Inflammatory macrophage (primary cell): ENCODE results near the gene BLNK.
"Not testable (repeated sequence)": the region's sequence is repeated elsewhere in the genome, so short reads cannot be mapped to it uniquely, and the experiment has no call there.

ENCODE experiments used
- DNase-seq, 2 donors: peaks; one replicate each; pipeline ENCODE4 v3.0.0-alpha.2; 2020 to 2022
- total RNA-seq, 18 experiments: gene quantifications; one replicate each; lab custom pipeline; 2026; ENCODE audit warnings: mixed read lengths in 6 of 18, inconsistent platforms in 2 of 18; lab: John Stamatoyannopoulos, UW

The BLNK gene
- 3.4 to 28.5 (median 13.2) reads per million in 18 experiments for total RNA-seq

DNA sequence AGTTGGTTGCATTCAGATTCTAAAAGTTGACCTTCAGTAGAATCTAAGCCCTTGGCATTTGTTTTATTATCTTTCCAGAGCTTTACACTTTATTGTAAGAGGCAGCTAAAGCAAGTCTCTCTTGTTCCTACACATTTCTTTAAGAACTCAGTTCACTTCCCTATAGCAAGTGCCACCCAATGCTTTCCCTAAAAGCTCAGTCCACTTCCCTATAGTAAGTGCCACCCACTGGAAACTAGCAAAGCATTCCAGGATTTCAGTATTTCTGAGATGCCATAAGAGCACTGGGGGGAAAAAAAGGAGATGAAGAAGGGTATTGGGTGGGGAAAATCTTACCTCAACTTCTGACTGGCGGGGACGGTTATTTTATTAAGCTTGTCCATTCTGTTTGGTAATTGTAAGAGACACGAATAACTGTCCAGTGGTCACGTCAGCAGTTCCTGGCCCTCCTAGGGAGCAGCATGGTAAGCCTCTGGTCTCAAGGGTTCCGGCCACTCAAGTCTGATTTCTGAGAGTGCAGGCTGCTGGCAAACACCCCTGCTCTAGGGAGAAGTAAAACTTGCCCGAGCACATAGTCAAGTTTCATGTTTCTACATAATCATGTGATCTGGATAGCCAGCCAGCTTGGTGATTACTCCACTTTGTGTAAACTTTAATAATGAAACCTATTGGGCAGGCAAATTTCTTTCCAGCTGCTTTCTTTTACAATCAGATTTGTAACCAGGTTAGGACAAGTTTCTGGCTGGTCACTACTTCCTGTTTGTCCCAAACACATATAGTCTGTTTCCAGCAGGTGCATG is at the start of gene BLNK:
BLNK (minus strand) TSS at position 554 of the 800 bp plus-strand sequence; CDS start at position 383, 171 bp downstream.
- peak; percentile 88 to 94 for DNase-seq

GRCh38 chr10:96319754-96320474 is 48.5 kb upstream of the BLNK start:
- DNase-seq: no peak

GRCh38 chr10:96317067-96317833 is 45.9 kb upstream of the BLNK start:
- DNase-seq: no peak

GRCh38 chr10:96313344-96313743 is 42.0 kb upstream of the BLNK start:
- no peak for DNase-seq

GRCh38 chr10:96311180-96311715 is 39.9 kb upstream of the BLNK start:
- no peak for DNase-seq

GRCh38 chr10:96310321-96310669 is 38.9 kb upstream of the BLNK start:
- no peak for DNase-seq

DNA sequence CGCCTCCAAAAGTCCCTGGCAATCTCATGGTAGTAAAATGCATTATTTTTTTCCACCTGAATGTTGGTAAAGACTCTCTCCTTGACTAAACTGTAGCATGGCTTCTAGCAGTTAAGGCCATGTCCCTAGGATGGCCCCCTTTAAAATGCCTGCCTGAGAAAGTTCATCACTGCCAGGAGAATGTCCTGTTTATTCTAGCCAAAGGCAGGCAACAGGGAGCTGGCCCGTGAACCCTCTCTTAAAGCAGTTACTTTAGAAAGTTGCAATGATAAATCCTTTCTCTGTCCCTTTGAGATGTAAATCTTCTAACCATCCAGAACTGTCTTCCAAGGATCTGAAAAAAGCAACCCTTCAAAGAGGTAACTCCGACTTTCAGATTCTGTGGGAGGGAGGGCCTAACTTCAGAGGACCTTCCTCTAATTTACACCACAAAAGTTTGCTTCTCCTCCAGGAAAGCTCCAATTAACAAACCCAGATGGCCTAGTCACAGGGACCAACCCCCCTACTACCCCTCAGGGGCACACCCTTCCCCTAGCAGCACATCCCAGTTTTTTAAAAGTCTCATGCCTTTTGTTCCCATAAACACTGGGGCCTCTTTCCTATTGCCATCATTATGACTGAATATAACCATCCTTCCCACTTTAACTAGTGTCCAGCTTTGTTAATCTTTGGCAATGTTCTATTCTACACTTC is 38.4 kb upstream of the BLNK start:
- DNase-seq: no peak

DNA sequence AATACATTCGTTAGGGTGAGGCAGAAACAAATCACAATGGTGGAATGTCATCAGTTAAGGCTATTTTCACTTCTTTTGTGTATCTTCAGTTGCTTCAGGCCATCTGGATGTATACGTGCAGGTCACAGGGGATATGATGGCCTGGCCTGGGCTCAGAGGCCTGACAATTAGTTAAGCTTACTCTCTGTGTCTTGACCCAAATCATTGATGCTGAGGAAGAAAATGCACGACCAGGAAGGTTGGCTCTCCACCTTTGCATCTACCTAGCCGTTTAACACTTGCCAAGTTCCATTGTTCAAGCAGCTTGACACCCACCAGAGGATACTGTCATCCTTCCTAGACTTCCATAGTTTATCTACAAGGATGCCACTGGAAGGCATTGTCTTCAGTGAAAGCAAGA is 37.5 kb upstream of the BLNK start:
- not testable (repeated sequence) for DNase-seq

DNA sequence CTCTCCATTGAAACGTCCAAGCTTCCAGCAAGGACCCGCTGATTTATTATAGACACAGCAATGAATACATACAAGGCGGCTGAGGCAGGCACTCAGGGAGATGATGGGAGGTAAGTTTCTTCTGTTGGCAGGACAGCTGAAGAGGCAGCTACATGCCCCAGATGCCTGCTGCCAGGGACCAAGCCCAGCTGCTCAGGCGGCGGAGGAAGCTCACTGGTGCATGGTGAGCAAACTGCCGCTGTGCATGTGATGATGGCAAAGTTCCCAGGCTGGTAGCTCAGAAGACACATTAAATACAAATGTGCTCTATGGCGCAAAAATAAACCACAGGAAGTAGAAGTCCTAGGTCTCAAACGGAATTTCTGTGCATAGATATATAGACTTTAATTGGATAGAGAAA is 35.1 kb upstream of the BLNK start:
- DNase-seq: peak; percentile 63 to 68

DNA sequence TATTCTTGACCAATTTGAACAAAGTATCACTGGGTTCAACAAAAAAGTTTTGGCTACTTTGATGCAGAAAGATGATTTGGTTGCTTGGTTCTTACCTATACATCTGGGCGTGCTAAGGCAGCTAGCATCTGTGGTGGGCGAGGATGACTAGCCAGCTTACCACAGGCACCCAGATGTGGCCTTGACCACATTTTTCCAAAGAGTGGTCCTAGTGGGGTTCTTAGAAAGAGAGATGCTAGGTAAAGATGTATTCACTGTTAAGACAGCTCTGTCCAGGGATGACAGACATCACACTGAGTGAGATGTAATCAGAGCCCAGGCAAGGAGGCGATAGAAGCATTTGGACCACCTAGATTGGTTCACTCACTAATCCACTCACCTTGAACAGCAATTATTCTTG is 33.6 kb upstream of the BLNK start:
- DNase-seq: no peak

- no peak for DNase-seq
Measured at GRCh38 chr10:96304230-96304629, 32.9 kb upstream of the BLNK start, which contains the start of gene DNTT. Gene DNTT, plus strand, starts transcription at chr10:96304434. Its CDS starts 64 bp downstream, at chr10:96304498.

- DNase-seq: no peak
Measured at GRCh38 chr10:96301616-96302015, 30.2 kb upstream of the BLNK start.

- DNase-seq: no peak
Measured at GRCh38 chr10:96299383-96299782, 28.0 kb upstream of the BLNK start.

DNA sequence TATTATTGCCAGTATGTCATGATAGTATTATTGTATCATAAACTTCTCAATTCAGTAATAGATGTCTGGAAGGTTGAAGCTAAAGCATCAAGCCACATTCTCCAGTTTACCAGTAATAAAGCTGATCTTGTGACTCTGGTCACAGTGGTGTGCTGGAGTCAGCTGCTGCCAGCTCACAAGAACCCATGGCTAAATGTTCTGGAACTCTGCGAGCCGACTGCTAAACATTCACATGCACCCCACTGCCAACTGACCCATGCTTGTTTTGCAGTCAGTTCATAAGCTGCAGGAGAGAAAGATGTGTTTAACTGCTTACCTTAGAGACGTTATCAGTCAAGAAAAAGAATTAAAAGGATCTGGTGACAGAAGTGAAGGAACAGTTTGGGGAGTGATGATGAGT is 27.0 kb upstream of the BLNK start:
- DNase-seq: no peak

- no peak for DNase-seq
Measured at GRCh38 chr10:96297486-96297885, 26.1 kb upstream of the BLNK start.

GRCh38 chr10:96295475-96295874 is 24.1 kb upstream of the BLNK start:
- DNase-seq: no peak

DNA sequence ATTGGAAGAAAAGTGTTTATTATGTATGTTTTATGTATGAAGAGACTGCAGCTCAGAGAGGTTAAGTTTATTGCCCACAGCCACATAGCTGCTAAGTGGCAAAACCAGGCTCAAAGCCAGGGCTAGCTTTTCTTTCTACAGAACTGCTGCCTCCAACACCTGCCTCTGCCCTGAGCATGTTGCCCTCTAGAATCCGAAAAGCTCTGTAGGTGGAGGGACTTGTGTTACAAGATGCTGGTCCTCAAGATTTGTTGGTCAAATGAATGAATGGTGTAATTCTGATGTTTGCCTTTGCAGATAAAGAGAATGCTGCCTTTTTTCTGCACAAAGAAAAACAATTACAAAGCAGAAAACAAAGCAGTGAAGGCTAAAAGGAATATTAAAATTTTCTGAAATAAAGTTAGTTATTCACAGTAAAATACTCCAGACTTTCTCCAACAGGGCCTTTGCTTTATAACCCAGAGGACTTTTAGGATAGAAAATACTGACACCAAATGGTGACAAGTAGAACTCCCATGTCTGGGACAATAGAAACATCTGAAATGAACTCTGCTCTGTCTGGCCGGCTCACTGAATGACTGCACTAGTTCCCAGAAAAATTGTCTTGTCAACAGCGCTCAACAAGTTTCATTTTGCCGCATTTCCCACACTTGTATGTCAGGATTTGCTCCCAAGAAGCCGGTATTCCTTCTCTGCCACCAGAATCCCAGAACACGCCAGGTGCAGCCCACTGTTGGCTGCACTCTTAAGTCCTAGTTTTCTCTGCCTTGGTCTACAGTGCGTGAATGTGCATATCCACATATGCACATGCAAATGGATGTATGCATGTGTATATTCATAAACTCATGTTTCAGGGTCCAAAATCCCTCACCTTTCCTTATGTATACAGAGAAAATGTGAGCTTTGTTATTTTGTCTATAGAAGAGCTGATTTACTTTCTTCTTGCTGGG is 21.9 kb upstream of the BLNK start:
- DNase-seq: peak; percentile 54 to 73

GRCh38 chr10:96290368-96291133 is 19.2 kb upstream of the BLNK start:
- DNase-seq: peak; percentile 32 to 58

DNA sequence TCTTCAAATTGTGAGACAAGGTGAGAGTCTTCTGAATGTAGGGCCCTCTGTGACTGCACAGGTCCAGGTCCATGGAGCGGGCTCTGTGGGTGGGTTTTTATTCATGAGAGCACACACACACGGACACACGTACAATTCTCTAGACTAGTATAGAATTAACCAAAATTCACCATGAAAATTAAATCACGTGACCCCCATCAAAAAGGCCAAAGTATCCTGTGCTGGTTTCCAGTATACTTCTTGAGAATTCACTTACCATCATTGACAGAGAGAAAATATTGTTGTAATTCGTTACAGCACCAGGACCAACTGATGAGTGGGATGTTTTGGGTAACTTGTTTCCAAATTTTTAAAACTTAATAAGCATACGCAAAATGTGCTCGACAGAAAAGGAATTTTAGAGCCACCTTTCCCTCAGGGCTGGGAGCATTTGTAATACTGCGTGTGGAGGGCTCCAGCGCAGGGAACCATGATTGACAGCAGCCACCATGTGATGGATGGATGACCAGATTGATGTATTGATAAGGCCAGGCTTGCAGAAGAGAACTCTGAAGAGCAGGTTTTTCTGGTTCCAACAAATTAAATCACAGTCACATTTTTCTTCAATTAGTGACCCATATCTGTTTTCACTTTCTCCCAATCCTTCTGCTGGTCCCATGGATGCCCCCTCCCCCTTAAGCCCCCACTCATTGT is 18.0 kb upstream of the BLNK start:
- no peak for DNase-seq
